ENCODE data around the gene SUSD2.

DNA sequence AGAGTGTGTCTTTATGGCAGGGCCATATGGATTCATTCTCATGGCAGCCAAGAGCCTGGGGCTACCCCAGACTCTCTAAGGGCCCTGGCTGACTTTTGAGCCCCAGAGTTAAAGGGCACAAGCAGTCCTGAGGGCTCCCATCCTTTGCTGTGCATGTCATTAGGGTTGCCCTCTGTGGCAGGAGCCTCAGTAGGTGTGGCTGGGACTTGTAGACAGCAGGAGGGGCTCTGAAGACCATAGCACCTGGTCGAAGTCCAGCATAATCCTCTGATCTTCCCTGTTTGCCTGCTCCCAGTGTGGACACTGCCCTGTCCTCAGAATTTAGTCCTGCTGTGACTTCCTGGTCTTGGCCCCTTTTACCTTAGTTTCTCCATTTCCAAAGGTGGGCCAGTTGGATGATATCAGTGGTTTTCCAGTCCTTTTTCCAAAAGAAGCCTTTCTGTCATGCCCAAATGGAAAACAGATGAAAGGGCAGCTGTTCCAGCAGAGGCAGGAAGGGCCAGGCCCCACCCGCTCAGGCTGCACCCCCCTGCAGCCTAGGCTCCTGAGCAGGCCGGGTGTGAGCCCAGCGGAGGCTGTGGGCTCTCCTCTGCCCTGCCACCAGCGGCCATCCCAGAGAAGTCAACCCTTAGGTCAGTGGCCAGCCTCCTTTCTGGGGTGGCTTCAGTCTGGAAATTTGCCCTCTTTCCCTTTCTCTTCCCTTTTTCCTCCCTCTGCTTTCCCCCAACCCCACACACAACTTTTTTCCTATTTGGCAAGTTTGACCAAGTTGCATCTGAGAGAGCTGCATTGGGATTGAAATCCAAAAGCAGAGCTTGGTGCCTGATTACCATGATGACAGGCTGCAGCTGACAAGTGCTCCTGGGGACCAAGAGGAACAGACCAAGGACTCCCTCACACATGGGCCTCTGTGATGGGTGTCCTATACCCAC, 32.8 kb upstream of the SUSD2 start:
- TF ChIP-seq, protein P1, sequence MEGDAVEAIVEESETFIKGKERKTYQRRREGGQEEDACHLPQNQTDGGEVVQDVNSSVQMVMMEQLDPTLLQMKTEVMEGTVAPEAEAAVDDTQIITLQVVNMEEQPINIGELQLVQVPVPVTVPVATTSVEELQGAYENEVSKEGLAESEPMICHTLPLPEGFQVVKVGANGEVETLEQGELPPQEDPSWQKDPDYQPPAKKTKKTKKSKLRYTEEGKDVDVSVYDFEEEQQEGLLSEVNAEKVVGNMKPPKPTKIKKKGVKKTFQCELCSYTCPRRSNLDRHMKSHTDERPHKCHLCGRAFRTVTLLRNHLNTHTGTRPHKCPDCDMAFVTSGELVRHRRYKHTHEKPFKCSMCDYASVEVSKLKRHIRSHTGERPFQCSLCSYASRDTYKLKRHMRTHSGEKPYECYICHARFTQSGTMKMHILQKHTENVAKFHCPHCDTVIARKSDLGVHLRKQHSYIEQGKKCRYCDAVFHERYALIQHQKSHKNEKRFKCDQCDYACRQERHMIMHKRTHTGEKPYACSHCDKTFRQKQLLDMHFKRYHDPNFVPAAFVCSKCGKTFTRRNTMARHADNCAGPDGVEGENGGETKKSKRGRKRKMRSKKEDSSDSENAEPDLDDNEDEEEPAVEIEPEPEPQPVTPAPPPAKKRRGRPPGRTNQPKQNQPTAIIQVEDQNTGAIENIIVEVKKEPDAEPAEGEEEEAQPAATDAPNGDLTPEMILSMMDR (IDR thresholded peaks at IDR 0.05; ENCODE audit: low read depth, low read length, missing input control): no peak
- TF ChIP-seq NR2F2 (IDR thresholded peaks at IDR 0.05) (no peak), TAF1 (conservative IDR thresholded peaks at IDR 0.05) (no peak), YY1 (IDR thresholded peaks at IDR 0.05) (no peak), EGR1 (IDR thresholded peaks at IDR 0.05; ENCODE audit: low read depth in 2 of 2) (no peak), HNF4A (conservative IDR thresholded peaks at IDR 0.05) (no peak), JUND (IDR thresholded peaks at IDR 0.05) (no peak), RAD21 (IDR thresholded peaks at IDR 0.05) (no peak)
- TF ChIP-seq, protein P2, sequence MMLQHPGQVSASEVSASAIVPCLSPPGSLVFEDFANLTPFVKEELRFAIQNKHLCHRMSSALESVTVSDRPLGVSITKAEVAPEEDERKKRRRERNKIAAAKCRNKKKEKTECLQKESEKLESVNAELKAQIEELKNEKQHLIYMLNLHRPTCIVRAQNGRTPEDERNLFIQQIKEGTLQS (IDR thresholded peaks at IDR 0.05): no peak
- TF ChIP-seq, protein P3, sequence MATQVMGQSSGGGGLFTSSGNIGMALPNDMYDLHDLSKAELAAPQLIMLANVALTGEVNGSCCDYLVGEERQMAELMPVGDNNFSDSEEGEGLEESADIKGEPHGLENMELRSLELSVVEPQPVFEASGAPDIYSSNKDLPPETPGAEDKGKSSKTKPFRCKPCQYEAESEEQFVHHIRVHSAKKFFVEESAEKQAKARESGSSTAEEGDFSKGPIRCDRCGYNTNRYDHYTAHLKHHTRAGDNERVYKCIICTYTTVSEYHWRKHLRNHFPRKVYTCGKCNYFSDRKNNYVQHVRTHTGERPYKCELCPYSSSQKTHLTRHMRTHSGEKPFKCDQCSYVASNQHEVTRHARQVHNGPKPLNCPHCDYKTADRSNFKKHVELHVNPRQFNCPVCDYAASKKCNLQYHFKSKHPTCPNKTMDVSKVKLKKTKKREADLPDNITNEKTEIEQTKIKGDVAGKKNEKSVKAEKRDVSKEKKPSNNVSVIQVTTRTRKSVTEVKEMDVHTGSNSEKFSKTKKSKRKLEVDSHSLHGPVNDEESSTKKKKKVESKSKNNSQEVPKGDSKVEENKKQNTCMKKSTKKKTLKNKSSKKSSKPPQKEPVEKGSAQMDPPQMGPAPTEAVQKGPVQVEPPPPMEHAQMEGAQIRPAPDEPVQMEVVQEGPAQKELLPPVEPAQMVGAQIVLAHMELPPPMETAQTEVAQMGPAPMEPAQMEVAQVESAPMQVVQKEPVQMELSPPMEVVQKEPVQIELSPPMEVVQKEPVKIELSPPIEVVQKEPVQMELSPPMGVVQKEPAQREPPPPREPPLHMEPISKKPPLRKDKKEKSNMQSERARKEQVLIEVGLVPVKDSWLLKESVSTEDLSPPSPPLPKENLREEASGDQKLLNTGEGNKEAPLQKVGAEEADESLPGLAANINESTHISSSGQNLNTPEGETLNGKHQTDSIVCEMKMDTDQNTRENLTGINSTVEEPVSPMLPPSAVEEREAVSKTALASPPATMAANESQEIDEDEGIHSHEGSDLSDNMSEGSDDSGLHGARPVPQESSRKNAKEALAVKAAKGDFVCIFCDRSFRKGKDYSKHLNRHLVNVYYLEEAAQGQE (IDR thresholded peaks at IDR 0.05): no peak
- TF ChIP-seq, protein P4, sequence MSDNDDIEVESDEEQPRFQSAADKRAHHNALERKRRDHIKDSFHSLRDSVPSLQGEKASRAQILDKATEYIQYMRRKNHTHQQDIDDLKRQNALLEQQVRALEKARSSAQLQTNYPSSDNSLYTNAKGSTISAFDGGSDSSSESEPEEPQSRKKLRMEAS (IDR thresholded peaks at IDR 0.05): no peak
- TF ChIP-seq, protein P5, sequence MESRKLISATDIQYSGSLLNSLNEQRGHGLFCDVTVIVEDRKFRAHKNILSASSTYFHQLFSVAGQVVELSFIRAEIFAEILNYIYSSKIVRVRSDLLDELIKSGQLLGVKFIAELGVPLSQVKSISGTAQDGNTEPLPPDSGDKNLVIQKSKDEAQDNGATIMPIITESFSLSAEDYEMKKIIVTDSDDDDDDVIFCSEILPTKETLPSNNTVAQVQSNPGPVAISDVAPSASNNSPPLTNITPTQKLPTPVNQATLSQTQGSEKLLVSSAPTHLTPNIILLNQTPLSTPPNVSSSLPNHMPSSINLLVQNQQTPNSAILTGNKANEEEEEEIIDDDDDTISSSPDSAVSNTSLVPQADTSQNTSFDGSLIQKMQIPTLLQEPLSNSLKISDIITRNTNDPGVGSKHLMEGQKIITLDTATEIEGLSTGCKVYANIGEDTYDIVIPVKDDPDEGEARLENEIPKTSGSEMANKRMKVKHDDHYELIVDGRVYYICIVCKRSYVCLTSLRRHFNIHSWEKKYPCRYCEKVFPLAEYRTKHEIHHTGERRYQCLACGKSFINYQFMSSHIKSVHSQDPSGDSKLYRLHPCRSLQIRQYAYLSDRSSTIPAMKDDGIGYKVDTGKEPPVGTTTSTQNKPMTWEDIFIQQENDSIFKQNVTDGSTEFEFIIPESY (IDR thresholded peaks at IDR 0.05): no peak
